Measurements from ENCODE around the gene PIP5K1B.

PIP5K1B gene

GRCh38 chr9:68941780-68942459 lies 236.9 kb downstream of the PIP5K1B start:
- no peak for DNase-seq (ENCODE audit: low read depth in 1 of 2, low spot score in 1 of 2)
- TF ChIP-seq JUND (IDR thresholded peaks at IDR 0.05; ENCODE audit: low read depth) = no peak
- in situ Hi-C loops (cut with HindIII; ENCODE audit: low pct_unique_long_range_greater_than_20kb, low sequenced_read_pairs) = no loop called here

DNA sequence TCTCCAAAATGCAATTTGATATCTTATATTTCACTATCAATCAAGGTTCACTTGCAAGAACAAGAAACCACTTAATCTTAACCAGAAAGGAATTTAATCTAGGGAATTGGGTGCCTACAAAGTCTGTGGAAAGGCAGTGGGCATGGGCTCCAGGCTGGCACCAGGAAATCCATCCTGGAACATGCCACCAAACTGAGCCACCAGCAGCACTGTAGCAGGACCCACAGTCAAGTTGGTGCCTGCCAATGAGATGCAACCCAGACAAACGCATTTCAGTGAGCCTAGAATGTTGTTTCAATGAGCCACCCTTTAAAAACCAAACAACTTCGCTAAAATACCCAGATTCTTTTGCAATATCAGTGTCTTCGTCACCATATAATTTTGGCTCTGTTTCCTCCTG lies 237.8 kb downstream of the PIP5K1B start:
- in situ Hi-C loops (cut with HindIII; ENCODE audit: low pct_unique_long_range_greater_than_20kb, low sequenced_read_pairs) = no loop called here

GRCh38 chr9:68947015-68947414 lies 242.0 kb downstream of the PIP5K1B start:
- no peak for TF ChIP-seq JUND (IDR thresholded peaks at IDR 0.05; ENCODE audit: low read depth)
- in situ Hi-C loops (cut with HindIII; ENCODE audit: low pct_unique_long_range_greater_than_20kb, low sequenced_read_pairs) = no loop called here
- DNase-seq (ENCODE audit: low read depth in 1 of 2, low spot score in 1 of 2) = no peak

More for the DNA sequence above, 237.8 kb downstream of the PIP5K1B start:
- no peak for DNase-seq (ENCODE audit: low read depth in 1 of 2, low spot score in 1 of 2)
- no peak for TF ChIP-seq JUND (IDR thresholded peaks at IDR 0.05; ENCODE audit: low read depth)

DNA sequence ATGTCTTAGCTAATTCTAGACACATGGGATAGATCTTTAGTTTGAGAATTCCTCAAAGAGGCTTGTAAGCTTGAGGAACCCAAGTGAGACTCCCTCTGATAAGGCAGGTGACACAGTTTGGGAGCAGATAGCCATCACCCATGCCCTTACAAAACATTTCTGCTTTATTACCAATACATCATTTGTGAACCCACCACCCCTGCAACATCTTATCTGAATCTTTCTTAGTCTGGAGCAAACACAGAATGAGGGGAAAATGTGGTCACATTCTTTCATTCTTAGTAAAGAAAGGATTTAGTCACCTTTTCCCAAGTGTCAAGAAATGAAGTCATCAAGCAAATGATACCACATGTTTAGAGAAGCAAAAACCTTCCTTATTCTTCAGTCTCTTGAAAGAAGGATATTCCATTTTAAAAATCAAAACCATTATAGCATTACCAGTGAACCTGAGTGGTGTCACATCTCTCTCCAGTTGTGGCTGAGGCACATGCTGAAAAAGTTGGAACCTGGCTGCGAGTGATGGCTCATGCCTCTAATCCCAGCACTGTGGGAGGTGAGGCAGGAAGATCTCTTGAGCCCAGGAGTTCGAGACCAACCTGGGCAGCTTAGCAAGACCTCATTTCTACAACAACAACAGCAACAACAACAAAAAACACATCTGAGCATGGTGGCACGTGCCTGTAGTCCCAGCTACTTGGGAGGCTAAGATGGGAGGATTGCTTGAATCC lies 243.0 kb downstream of the PIP5K1B start:
- no peak for TF ChIP-seq JUND (IDR thresholded peaks at IDR 0.05; ENCODE audit: low read depth)
- in situ Hi-C loops (cut with HindIII; ENCODE audit: low pct_unique_long_range_greater_than_20kb, low sequenced_read_pairs) = no loop called here
- DNase-seq (ENCODE audit: low read depth in 1 of 2, low spot score in 1 of 2) = no peak

GRCh38 chr9:68949271-68950000 lies 244.4 kb downstream of the PIP5K1B start:
- peak in 1 of 2 experiments; percentile 62 for DNase-seq (ENCODE audit: low read depth in 1 of 2, low spot score in 1 of 2)
- in situ Hi-C loops (cut with HindIII; ENCODE audit: low pct_unique_long_range_greater_than_20kb, low sequenced_read_pairs) = no loop called here
- TF ChIP-seq JUND (IDR thresholded peaks at IDR 0.05; ENCODE audit: low read depth) = no peak

DNA sequence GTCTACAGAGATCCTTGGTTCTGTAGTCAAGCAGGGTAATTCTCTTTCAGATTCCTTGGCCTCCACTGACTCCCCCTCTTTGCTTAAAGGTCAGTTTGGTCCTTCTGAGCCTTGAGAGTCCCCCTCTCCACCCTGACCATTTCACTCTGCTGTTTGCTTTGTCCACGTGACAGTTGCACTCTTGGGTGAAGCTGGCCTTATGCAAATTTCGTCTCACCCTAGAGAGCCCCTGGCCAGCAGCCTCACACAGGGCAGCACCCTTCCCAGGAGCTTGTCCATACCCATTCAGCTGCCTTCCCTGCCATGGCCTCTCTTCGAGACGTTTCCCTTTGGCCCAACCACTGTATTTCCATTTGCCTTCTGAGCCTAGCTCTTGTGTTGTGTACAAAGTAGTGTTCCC lies 245.1 kb downstream of the PIP5K1B start:
- DNase-seq (ENCODE audit: low read depth in 1 of 2, low spot score in 1 of 2) = no peak
- in situ Hi-C loops (cut with HindIII; ENCODE audit: low pct_unique_long_range_greater_than_20kb, low sequenced_read_pairs) = no loop called here
- TF ChIP-seq JUND (IDR thresholded peaks at IDR 0.05; ENCODE audit: low read depth) = no peak

DNA sequence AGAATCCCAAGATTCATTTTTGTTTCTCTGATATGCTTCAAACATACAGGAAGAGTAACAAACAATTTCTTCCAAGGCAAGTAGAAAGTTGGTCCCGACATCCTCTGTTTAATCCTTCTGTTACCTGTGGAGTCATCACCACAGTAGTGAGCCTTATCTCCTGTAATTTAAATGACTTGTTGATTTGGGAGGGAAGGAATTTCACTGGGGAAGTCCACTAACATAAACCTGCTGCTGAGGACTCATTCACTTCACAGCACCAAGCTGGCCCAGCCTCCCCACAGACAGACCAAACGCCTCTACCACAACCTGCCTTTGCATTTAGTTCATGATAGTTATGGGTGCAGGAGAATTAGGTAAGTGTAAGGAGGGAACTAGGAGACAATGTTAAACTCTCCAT lies 245.6 kb downstream of the PIP5K1B start:
- TF ChIP-seq JUND (IDR thresholded peaks at IDR 0.05; ENCODE audit: low read depth) = no peak
- DNase-seq (ENCODE audit: low read depth in 1 of 2, low spot score in 1 of 2) = no peak
- in situ Hi-C loops (cut with HindIII; ENCODE audit: low pct_unique_long_range_greater_than_20kb, low sequenced_read_pairs) = no loop called here

- TF ChIP-seq JUND (IDR thresholded peaks at IDR 0.05; ENCODE audit: low read depth) = no peak
- in situ Hi-C loops (cut with HindIII; ENCODE audit: low pct_unique_long_range_greater_than_20kb, low sequenced_read_pairs) = no loop called here
- DNase-seq (ENCODE audit: low read depth in 1 of 2, low spot score in 1 of 2) = no peak
Measured at GRCh38 chr9:68951879-68952659, 247.0 kb downstream of the PIP5K1B start.

DNA sequence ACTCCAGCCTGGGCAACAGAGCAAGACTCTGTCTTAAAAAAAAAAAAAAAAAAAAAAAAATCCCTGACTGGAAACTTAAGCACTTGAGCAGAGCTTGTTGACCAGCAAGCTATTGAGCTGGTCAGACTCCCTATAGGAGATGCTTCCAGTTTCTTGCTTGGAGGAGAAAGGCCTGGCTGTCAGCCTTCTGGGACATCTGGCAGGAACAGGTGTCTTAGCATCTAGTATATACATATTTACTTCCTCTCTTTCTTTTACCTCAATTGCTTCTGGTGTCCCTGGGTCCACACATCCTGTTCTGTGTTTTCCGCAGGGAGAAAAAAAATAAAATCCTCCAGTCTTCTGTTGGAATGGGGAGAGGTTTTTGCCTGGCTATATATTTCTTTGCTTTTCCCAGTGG lies 248.7 kb downstream of the PIP5K1B start:
- no peak for TF ChIP-seq JUND (IDR thresholded peaks at IDR 0.05; ENCODE audit: low read depth)
- no peak for DNase-seq (ENCODE audit: low read depth in 1 of 2, low spot score in 1 of 2)
- in situ Hi-C loops (cut with HindIII; ENCODE audit: low pct_unique_long_range_greater_than_20kb, low sequenced_read_pairs) = no loop called here

GRCh38 chr9:68955330-68955729 lies 250.3 kb downstream of the PIP5K1B start:
- TF ChIP-seq JUND (IDR thresholded peaks at IDR 0.05; ENCODE audit: low read depth) = no peak
- DNase-seq (ENCODE audit: low read depth in 1 of 2, low spot score in 1 of 2) = no peak
- in situ Hi-C loops (cut with HindIII; ENCODE audit: low pct_unique_long_range_greater_than_20kb, low sequenced_read_pairs) = no loop called here

GRCh38 chr9:68957479-68957878 lies 252.4 kb downstream of the PIP5K1B start:
- in situ Hi-C loops (cut with HindIII; ENCODE audit: low pct_unique_long_range_greater_than_20kb, low sequenced_read_pairs) = no loop called here
- no peak for TF ChIP-seq JUND (IDR thresholded peaks at IDR 0.05; ENCODE audit: low read depth)

DNA sequence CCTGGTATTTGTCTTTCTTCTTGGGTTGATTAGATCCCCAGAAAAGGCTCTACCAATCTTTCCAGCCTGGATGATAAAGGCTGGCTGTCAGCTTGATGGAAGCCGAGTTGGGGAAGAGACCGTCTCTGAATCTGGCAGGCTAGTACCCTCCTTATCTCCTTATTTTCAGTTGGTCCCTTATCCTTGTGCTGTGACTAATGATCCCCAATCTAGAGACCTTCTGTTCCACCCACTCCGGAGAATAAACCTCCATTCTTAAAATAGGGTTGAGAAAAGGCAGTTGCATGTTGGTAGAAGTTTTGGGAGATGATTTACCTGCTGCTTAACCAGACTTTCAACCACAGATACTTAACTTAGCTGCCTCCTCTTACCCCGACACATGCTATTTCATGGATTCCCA lies 256.5 kb downstream of the PIP5K1B start:
- in situ Hi-C loops (cut with HindIII; ENCODE audit: low pct_unique_long_range_greater_than_20kb, low sequenced_read_pairs) = no loop called here
- DNase-seq (ENCODE audit: low read depth in 1 of 2, low spot score in 1 of 2) = no peak
- no peak for TF ChIP-seq JUND (IDR thresholded peaks at IDR 0.05; ENCODE audit: low read depth)

More at GRCh38 chr9:68957479-68957878, 252.4 kb downstream of the PIP5K1B start:
- no peak for DNase-seq (ENCODE audit: low read depth in 1 of 2, low spot score in 1 of 2)

All from T47D (cell line).